Right atrium auricular region (tissue), 2 donors: ENCODE measurements around the gene NRCAM. TPM values are rescaled to one million over a fixed set of nuclear protein-coding genes. Genes with fewer than 3 reads are reported as not detected.

Experiments
- DNase-seq: peaks from one replicate; pipeline ENCODE4 v3.0.0-alpha.2; 2019; ENCODE audit warnings: low spot score
- H3K27ac ChIP-seq, 2 donors: fragments of 200-600 bp; sonication (generic); 1 replicate in 1 of 2; 2 replicates in 1 of 2; pipeline ENCODE4 v1.5.1; 2016 to 2019
- H3K27me3 ChIP-seq, 2 donors: fragments of 200-600 bp; sonication (generic); one replicate each; pipeline versions ENCODE4 v1.5.1 to v1.6.0; 2017 to 2019
- H3K36me3 ChIP-seq: fragments of 200-600 bp; sonication (generic); one replicate; pipeline ENCODE4 v1.5.1; 2016
- H3K4me1 ChIP-seq, 2 donors: fragments of 200-600 bp; sonication (generic); one replicate each; pipeline versions ENCODE4 v1.5.1 to v1.6.0; 2017 to 2019
- H3K4me3 ChIP-seq, 2 donors: fragments of 200-600 bp; sonication (generic); 1 replicate in 1 of 2; 2 replicates in 1 of 2; pipeline ENCODE4 v1.5.1; 2017 to 2019; ENCODE audit warnings: mild to moderate bottlenecking in 1 of 2, moderate library complexity in 1 of 2
- H3K9me3 ChIP-seq, 2 donors: fragments of 200-600 bp; sonication (generic); one replicate each; pipeline ENCODE4 v1.5.1; 2019
- CTCF ChIP-seq, 2 donors: fragments of 200-600 bp; sonication (generic); IDR thresholded peaks; one replicate each; pipeline ENCODE4 v1.5.1; 2019; ENCODE audit warnings: antibody characterized with exemption in 2 of 2
- total RNA-seq, 2 donors: library from RNA; depleted of rRNA; stranded (reverse); fragments of >200 nt; gene quantifications; one replicate each; pipeline ENCODE4 v1.1.0, GENCODE V29; 2016

The NRCAM gene
- total RNA-seq, 2 donors from 2014 or later = 0.63 to 0.93 TPM

- no peaks in the 10 kb centered on the region for H3K27me3 ChIP-seq
- no peak overlapping the region for H3K27ac ChIP-seq
- no peak for TF ChIP-seq CTCF (IDR thresholded peaks at IDR 0.05)
- H3K36me3 ChIP-seq = no peaks in the 10 kb centered on the region
- no peaks in the 10 kb centered on the region for H3K4me1 ChIP-seq
- no peaks in the 10 kb centered on the region for H3K9me3 ChIP-seq
- H3K4me3 ChIP-seq = no peak overlapping the region
- no peak for DNase-seq
Observed at GRCh38 chr7:108268200-108268820, 187.9 kb downstream of the NRCAM start.

GRCh38 chr7:108267615-108268014 lies 188.6 kb downstream of the NRCAM start:
- Histone ChIP-seq H3K27ac (no peak overlapping the region), H3K9me3 (no peaks in the 10 kb centered on the region), H3K4me1 (no peaks in the 10 kb centered on the region), H3K4me3 (no peak overlapping the region), H3K36me3 (no peaks in the 10 kb centered on the region), H3K27me3 (no peaks in the 10 kb centered on the region)
- no peak for TF ChIP-seq CTCF (IDR thresholded peaks at IDR 0.05)
- DNase-seq = no peak

- no peak for TF ChIP-seq CTCF (IDR thresholded peaks at IDR 0.05)
- H3K4me1 ChIP-seq = no peaks in the 10 kb centered on the region
- H3K4me3 ChIP-seq = no peak overlapping the region
- H3K9me3 ChIP-seq = no peaks in the 10 kb centered on the region
- no peaks in the 10 kb centered on the region for H3K27me3 ChIP-seq
- no peak for DNase-seq
- H3K36me3 ChIP-seq = no peaks in the 10 kb centered on the region
- H3K27ac ChIP-seq = no peak overlapping the region
Observed at GRCh38 chr7:108266491-108266890, 189.7 kb downstream of the NRCAM start.

GRCh38 chr7:108266035-108266434 lies 190.2 kb downstream of the NRCAM start:
- H3K9me3 ChIP-seq = no peaks in the 10 kb centered on the region
- H3K36me3 ChIP-seq = no peaks in the 10 kb centered on the region
- no peak overlapping the region for H3K27ac ChIP-seq
- H3K4me3 ChIP-seq = no peak overlapping the region
- no peaks in the 10 kb centered on the region for H3K4me1 ChIP-seq
- no peak for DNase-seq
- no peaks in the 10 kb centered on the region for H3K27me3 ChIP-seq
- TF ChIP-seq CTCF (IDR thresholded peaks at IDR 0.05) = no peak

- Histone ChIP-seq H3K4me3 (no peak overlapping the region), H3K36me3 (no peaks in the 10 kb centered on the region), H3K27me3 (no peaks in the 10 kb centered on the region), H3K27ac (no peak overlapping the region), H3K4me1 (no peaks in the 10 kb centered on the region), H3K9me3 (no peaks in the 10 kb centered on the region)
- TF ChIP-seq CTCF (IDR thresholded peaks at IDR 0.05) = no peak
- DNase-seq = no peak
Observed at GRCh38 chr7:108265007-108265406, 191.2 kb downstream of the NRCAM start.

GRCh38 chr7:108263425-108263824 lies 192.8 kb downstream of the NRCAM start:
- no peak overlapping the region for H3K27ac ChIP-seq
- DNase-seq = no peak
- no peaks in the 10 kb centered on the region for H3K9me3 ChIP-seq
- no peaks in the 10 kb centered on the region for H3K27me3 ChIP-seq
- H3K4me1 ChIP-seq = no peaks in the 10 kb centered on the region
- no peaks in the 10 kb centered on the region for H3K36me3 ChIP-seq
- H3K4me3 ChIP-seq = no peak overlapping the region
- TF ChIP-seq CTCF (IDR thresholded peaks at IDR 0.05) = no peak
